ENCODE results near the gene IL7R.
A peak's percentile ranks its signal among the peaks of the same experiment; 100 is the strongest.
"Not testable (repeated sequence)": the region's sequence is repeated elsewhere in the genome, so short reads cannot be mapped to it uniquely, and the experiment has no call there.

Gene IL7R

DNA sequence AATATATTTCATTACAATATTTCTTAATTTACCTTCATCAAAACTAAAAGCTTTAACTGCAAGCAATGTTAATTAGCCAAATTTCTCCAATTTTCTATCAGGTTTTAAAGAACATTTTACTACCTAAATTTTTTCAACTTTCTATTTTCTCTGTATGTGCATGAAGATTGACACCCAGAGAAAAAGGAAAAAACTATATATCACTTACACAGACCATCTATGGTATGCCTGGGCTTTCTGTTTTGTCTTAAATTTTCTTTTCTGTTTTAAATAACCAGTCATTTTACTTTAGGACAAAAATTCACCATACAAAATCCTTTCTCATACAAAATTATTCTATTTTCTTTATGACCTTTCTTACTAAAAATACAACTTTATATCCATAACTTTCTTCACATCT is 13.8 kb upstream of the IL7R start:
- no peak for DNase-seq

- DNase-seq: not testable (repeated sequence)
These were observed 11.2 kb upstream of the IL7R start for GRCh38 chr5:35845508-35845907.

DNA sequence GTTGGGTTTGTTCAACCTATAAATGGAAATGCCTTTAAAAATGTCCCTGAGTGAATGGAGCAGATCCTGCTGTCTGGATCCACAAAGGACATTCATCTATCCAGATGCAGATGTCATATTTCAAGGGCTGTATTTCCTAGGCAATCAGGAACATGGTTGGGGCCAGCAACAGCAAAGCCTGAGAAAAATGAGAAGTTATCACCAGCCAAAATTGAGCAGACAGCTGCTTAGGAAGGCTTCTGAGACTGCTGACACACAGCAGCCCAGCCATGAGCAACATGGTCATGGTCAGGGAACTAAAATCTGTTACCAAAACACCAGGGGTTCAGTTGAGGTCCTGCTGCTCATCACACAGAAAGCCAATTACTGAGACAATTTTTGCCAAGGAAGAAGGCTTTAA is 9.2 kb upstream of the IL7R start:
- DNase-seq: no peak

DNA sequence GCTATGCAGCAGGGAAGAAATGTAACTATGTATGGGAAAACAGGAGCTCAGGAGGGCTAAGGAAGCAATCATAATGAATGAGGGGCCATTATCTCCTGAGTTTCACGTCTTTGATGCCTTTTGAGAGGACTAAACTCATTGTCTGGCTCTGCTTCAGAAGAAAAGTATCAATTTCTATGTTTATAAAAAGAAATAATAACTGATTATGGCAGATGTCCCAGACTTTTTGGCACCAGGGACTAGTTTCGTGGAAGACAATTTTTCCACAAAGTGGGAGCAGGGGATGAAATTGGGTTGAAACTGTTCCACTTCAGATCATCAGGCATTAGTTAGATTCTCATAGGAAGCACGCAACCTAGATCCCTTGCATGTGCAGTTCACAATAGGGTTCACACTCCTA is 8.7 kb upstream of the IL7R start:
- no peak for DNase-seq

- no peak for DNase-seq
These were observed 6.8 kb upstream of the IL7R start for GRCh38 chr5:35849860-35850259.

DNA sequence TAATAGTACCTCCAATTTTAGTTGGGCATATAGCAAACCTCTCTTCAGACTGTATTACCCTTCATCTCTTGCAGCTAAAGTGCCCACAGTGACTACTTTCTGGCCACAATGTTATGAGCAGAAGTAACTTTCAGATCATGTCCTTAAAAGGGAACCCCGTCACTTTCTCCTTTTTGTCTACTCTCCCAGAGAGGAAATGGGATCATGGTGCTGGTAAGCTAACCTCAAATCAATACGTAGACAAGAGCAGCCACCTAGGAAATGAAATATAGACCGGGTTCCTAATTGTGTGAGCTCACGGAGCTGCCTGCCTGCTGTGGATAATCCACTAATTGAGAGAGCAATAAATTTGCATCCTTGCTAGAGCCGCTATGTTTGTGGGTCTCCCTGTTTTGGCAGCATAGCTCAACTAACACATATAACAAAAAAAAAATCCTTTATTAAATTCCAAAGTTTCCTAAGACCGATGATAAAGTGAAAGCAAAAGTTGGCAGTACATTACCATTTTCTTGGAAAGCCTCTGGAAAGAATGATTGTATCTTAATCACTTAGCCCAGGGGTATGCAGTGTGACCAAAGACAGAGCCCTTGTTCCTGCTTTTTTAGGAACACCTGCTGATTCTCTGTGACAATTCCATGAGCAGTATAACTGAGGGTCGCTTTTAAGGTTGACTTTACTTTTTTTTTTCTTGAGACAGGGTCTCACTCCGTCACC is 5.6 kb upstream of the IL7R start:
- DNase-seq: no peak

GRCh38 chr5:35852084-35852734 is 4.5 kb upstream of the IL7R start:
- peak; percentile 66 for DNase-seq

- DNase-seq: no peak
These were observed 3.9 kb upstream of the IL7R start for GRCh38 chr5:35852773-35853172.

DNA sequence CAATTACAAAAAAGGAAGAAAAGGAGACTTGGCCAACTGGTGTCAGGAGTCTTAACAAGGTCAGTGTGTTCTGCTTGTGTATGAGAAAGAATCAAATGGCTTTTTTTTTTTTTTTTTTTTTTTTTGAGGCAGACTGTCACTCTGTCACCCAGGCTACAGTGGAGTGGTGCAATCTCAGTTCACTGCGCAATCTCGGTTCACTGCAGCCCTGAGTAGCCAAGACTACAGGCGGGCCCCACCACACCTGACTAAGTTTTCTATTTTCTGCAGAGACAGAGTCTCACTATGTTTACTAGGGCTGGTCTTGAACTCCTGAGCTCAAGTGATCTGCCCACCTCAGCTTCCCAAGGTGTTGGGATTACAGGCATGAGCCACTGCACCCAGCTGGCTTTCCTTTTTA is 3.1 kb upstream of the IL7R start:
- DNase-seq: peak; percentile 83

- peak; percentile 96 for DNase-seq
These were observed 2.4 kb upstream of the IL7R start for GRCh38 chr5:35854248-35854647.

- DNase-seq: no peak
These were observed 1.5 kb upstream of the IL7R start for GRCh38 chr5:35855187-35855586.

- not testable (repeated sequence) for DNase-seq
These were observed 416 bp upstream of the IL7R start for GRCh38 chr5:35856186-35856764.

DNA sequence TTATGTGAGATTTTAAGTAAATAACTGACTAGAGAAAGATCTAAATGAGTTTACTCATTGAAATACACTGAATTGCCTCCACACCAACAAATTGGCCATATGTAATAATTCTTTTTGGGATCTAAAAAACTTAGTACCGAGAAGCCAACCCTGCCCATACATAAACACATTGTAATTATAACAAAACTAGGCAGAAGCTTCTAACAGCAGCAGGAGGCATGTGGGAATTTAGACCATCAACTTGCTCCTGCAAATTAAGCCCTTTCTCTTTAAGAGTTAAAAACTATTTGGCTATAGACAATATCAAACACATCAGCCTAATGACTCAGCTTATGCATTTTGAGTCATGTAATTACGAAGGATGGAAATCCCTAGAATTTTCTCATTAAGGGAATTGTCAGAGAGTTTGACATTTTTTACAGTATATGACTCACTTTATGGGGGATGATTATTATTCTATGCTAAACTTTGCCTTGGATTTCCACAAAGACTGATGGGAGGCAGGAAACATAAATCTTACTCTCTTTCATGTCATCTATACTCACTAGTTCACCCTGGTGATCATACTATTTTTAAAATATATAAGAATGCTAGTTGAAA is 1.0 kb downstream of the IL7R start:
- DNase-seq: no peak

- peak; percentile 59 for DNase-seq
These were observed 2.5 kb downstream of the IL7R start for GRCh38 chr5:35859101-35859661.

- no peak for DNase-seq
These were observed 4.0 kb downstream of the IL7R start for GRCh38 chr5:35860686-35861085.

DNA sequence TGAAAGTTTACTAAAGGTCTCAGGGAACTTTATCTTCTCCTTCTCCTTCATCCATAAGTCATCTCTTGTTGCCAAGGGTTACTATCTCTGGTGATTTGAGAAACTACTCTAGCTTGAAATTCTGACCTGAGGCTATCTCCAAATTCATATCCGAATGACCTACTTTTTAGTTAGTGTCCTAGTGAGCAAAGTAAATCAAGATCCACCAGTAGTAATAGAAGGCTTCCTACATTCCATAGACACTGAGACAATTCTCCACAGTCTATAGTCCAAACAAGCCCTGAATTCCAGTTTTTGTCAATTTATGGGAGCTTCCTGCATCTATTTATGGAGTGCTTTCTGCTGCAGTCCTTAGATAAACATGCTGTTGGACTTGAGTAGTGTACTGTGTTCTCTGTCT is 5.0 kb downstream of the IL7R start:
- no peak for DNase-seq

DNA sequence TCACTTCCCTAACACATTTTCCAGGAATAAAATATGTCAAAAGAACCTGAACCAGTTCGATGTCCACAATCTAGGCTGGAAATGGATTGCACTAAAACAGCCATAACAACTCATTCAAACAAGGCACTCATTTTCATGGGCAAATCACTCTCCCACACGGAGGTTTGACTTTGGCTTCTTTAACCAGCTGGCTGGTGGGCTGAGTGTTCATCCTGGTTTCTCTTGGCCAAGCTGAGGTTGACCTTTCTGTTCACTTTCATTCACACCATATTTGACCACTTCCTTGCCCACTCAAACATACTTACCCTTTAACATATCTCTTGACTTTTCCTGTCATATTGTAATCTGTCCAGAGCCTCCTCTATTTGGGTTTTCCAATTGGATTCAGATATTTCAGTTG is 5.4 kb downstream of the IL7R start:
- no peak for DNase-seq

- no peak for DNase-seq
These were observed 6.5 kb downstream of the IL7R start for GRCh38 chr5:35863159-35863558.

GRCh38 chr5:35867998-35868397 is 11.3 kb downstream of the IL7R start:
- no peak for DNase-seq

DNA sequence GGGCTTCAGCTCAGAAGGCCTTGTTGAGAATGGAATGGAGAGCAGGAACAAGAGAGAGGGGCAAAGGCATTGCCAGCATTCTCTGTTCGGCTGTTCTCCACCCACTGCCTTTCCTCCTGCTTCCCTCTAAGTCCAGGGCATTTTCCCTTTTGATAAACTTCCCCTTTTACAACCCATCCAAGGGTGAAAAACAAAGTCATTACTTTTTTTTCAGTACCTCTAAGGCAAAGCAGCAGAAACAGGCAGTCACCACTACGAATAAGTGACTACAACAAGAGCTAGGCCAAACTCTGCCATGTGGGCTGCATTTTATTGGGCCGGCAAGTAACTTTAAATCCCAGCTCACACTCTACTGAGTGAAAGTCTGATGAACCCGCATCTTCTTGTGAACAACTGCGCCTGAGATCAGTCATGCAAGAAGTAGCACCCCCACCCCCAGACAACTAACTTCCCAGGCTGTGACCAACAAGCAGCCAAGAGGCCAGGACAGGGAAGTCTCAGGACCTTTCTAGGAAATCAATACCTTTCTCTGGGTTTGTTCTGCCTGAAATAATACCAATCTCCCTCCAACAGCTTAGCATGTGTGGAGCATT is 13.1 kb downstream of the IL7R start:
- no peak for DNase-seq

- DNase-seq: no peak
These were observed 13.9 kb downstream of the IL7R start for GRCh38 chr5:35870605-35871004.

DNA sequence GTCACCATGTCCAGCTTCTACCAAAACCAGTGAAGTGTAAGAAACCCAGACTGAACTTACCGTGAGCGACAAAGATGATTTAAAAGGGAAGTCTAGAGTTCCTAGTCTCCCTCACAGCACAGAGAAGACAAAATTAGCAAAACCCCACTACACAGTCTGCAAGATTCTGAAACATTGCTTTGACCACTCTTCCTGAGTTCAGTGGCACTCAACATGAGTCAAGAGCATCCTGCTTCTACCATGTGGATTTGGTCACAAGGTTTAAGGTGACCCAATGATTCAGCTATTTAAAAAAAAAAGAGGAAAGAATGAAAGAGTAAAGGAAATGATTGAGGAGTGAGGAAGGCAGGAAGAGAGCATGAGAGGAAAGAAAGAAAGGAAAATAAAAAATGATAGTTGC is 19.8 kb downstream of the IL7R start:
- no peak for DNase-seq

GRCh38 chr5:35876922-35877321 is 20.2 kb downstream of the IL7R start:
- DNase-seq: no peak
